DLD1 (cell line): ENCODE results near the gene REG3A.

Experiments used
- in situ Hi-C: cut with HindIII; loops from 2 replicates; pipeline ENCODE4 v1.10.0; 2017; ENCODE audit warnings: low sequenced_read_pairs

Gene REG3A

GRCh38 chr2:79159653-79160052 lies at the start of gene REG3A:
Gene REG3A, minus strand, starts transcription at chr2:79159753. Its CDS starts 348 bp downstream, at chr2:79159405.
- in situ Hi-C loops: no loop called here

DNA sequence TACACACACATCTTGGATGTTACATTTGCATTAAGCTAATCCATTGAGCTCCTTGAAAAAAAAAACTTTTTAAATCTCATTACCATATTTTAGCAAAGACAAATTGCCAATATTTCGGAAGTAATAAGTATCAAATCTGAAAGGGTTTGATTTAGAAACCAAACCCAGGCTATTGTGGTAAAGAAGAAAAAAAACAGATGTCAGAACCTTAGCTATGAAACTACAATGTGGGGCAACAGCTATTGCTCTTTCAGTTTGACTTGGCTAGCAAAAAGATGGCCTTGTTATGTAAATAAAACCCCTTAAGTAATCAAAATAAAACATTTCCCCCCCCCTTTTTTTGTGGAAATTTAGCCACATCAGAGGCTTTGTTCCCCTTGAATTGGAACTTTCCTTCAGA lies 41.2 kb upstream of the REG3A start:
- in situ Hi-C loops: no loop called here

DNA sequence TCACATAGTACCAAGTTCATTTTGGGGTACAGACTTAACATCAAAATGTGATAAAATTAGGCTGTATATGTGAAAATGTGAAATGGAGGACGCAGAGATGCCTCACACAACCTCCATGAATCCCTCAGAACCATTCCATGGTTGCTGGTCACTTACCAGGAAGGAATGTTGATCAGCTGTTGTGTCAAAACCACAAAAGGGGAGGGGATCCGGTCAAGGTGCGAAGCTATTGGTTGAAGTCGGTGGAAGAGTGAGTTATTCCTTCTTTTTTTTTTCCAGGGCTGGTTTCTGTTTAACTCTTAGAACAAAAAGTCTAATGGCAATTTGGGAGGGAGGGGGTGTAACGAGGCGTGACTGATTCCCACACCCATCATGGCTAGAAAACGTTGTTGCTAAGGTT lies 32.3 kb upstream of the REG3A start:
- in situ Hi-C loops: no loop called here

GRCh38 chr2:79191081-79191480 lies 31.5 kb upstream of the REG3A start:
- in situ Hi-C loops: no loop called here

DNA sequence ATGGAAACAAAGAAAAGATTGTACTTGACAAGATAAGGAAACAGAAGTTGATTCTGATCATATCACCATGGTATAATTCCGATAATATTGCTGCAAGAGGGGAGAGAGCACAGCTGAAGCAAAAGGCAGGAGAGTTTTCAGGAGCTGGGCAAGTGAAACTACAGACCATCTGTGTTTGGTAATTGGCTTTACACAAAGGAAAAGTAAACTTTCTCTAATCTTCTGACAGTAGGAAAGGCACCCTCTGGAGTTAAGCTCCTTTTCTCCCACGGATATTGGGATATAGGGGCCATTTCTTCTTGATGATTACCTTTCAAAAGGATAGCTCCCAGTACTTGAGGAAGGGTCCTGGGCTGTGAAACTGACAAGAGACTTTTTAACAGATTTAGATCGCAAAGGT lies 29.9 kb upstream of the REG3A start:
- in situ Hi-C loops: no loop called here

GRCh38 chr2:79181617-79182016 lies 22.1 kb upstream of the REG3A start:
- in situ Hi-C loops: no loop called here

GRCh38 chr2:79180092-79180491 lies 20.5 kb upstream of the REG3A start:
- in situ Hi-C loops: no loop called here

GRCh38 chr2:79179036-79179435 lies 19.5 kb upstream of the REG3A start:
- in situ Hi-C loops: no loop called here

GRCh38 chr2:79178076-79178674 lies 18.6 kb upstream of the REG3A start:
- in situ Hi-C loops: no loop called here

GRCh38 chr2:79171348-79171958 lies 11.9 kb upstream of the REG3A start:
- in situ Hi-C loops: no loop called here

GRCh38 chr2:79162801-79163200 lies 3.2 kb upstream of the REG3A start:
- in situ Hi-C loops: no loop called here

DNA sequence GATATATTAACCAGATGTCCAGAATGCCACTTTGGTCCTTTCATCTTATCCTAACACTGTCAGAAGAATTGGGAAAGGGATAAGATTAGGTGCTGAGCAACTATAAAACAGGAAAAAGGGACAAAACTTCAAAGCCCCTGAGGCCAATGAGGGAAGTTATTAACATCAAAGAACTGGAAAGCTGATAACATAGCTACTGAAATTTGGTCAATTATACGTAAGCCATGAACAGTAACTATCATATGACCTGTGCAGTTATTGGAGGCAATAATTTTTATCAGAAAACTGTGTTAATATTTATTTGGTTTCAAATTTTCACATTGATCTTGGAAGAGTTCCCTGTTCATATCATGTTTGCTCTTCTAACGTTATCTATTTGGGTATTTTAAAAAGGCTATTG lies 2.6 kb upstream of the REG3A start:
- in situ Hi-C loops: no loop called here

DNA sequence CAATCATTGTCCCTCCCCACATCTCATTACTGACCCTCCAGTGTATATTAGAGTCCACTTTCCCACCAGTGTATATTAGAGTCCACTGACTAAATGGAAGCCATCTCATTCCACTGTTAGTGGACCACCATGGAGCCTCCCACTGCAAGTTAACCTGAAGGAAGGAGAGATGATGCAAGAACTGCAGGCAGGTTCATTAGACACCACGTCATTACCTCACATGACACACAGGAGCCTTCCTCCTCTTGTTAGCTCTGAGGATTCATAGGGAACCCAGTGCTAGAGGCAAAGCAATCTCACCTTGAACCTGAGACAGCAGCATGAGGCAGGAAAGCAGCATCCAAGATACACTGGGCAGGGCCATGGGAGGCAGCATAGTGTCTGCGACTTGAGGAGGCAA lies 523 bp downstream of the REG3A start:
- in situ Hi-C loops: no loop called here

GRCh38 chr2:79155826-79156476 lies 3.6 kb downstream of the REG3A start:
- in situ Hi-C loops: no loop called here

DNA sequence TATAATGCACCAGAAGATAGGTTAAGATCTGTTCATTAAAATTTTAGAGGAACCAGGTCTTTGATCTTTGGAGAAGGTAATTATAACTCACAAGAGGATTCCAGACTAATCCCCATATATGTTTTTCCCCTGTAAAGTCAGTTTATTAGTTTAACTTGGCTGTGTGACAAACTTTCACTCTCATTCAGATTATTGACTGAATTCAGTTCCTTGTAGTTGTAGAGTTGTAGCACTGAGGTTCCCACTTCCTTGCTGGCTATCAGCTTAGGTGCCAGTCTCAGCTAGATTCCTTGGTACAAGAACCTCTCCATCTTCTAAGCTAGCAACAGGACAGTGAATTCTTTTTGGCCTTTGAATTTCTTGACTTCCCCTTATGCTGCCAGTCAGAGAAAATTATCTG lies 20.1 kb downstream of the REG3A start:
- in situ Hi-C loops: no loop called here

DNA sequence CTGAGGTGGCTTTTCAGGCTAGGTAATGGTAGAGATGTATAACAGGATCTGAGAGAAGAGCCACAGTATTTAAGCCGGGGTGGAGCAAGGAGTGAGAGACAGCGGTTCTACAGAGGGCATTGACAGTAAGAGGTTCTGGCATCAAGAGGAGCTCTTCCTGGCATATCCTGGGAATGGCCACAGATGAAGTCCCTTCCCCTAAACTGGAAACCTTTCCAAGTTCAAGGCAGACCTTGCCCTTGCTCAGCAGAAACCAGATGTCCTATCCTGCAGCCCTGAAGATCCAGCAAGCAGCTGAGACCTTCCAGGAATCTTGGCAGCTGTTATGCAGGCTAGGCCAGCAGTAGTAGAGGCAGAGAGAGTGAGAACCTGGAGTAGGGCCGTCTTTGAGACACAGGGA lies 21.2 kb downstream of the REG3A start:
- in situ Hi-C loops: no loop called here

- in situ Hi-C loops: no loop called here
These were observed 27.9 kb downstream of the REG3A start for GRCh38 chr2:79131687-79132086.

DNA sequence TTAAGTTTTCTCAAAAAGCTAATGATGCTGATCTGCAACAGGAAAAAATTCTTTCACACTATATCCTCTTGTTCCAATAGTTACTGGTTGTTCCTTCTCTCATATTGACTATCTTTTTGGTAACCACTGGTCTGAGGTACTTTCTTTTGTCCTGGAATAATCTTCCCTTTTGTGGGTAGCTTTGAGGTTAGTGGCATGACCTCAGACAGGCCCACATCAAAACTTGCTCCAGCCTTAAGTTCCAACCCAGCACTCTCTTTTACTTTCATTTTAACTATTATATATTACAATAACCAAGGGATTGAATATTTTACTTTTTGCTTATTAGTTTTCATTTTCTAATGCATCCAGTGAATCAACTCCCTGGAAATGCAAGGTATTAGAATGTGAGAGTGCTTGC lies 29.7 kb downstream of the REG3A start:
- in situ Hi-C loops: no loop called here

- in situ Hi-C loops: no loop called here
These were observed 30.3 kb downstream of the REG3A start for GRCh38 chr2:79129260-79129659.

- in situ Hi-C loops: no loop called here
These were observed 31.1 kb downstream of the REG3A start for GRCh38 chr2:79128406-79128805.

DNA sequence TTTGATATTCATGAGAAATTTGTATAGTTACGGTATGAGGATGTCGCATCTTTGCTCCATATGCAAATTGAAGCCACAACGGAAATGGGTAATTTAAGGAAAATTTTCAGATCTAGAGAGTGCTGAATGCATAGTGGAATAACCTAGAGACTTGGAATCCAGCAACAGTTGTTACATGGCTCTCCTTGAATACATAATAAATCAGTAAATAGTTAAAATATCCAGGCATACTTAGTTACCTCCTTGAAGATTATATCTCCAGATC lies 33.9 kb downstream of the REG3A start:
- in situ Hi-C loops: no loop called here

GRCh38 chr2:79124907-79125720 lies 34.4 kb downstream of the REG3A start:
- in situ Hi-C loops: no loop called here
